ENCODE results near the gene SLC6A18.

- TF ChIP-seq POLR2AphosphoS5 (IDR thresholded peaks at IDR 0.05; ENCODE audit: borderline replicate concordance, low read depth, low read length) = no peak
- TF ChIP-seq EZH2 (IDR thresholded peaks at IDR 0.05) = no peak
Observed at GRCh38 chr5:1182360-1182632, 42.9 kb upstream of the SLC6A18 start.

Data from SK-N-MC (cell line).